K562 (cell line): ENCODE results near the gene LRRC25. TPM values are rescaled to one million over a fixed set of nuclear protein-coding genes. Genes with fewer than 3 reads are reported as not detected.
A peak's percentile ranks its signal among the peaks of the same experiment; 100 is the strongest.

ENCODE experiments used
- ATAC-seq: fragments of 200-7000 bp; cut with Tn5 transposase; 3 replicates; pipeline ENCODE4 v1.9.1; 2020; ENCODE audit warnings: moderate library complexity
- BruUV-seq: library from RNA; stranded (reverse); fragments of 400-500 nt; replicated peaks from 2 replicates; lab custom pipeline; 2021; lab: Mats Ljungman, UMichigan
- CTCF ChIA-PET: fragments of 300-600 bp; formaldehyde crosslinking; extraction: SDS; loops from one replicate; lab custom pipeline; 2021; ENCODE audit warnings: low intra/inter-chr PET ratio; lab: Yijun Ruan, JAX
- POLR2A ChIA-PET: fragments of 300-600, 350-650 bp; sonication (Branson Sonifier 250); formaldehyde crosslinking; extraction: SDS; loops from one replicate; lab custom pipeline; 2021; ENCODE audit warnings: antibody characterized with exemption, inconsistent platforms; lab: Yijun Ruan, JAX
- DNase-seq, 4 experiments: peaks; one replicate each; pipeline versions ENCODE4 v3.0.0 to v3.0.0-alpha.2; 2011 to 2018; ENCODE audit warnings: low spot score in 3 of 4, mixed read lengths in 3 of 4; ENCODE audit errors: extremely low read depth in 1 of 4
- FAIRE-seq: peaks from 2 replicates; lab custom pipeline; 2011; peaks lifted over from hg19 to GRCh38; lab: Jason Lieb, UNC
- H2AFZ ChIP-seq: 2 replicates; pipeline ENCODE4 v1.6.0; 2011; ENCODE audit warnings: low read depth, low read length, control low read depth, inconsistent platforms
- H3K27ac ChIP-seq: fragments of 200-600 bp; 3 replicates; pipeline ENCODE4 v1.8.0; 2011; ENCODE audit warnings: low read depth, mild to moderate bottlenecking, control low read depth, inconsistent platforms, low read length, moderate library complexity, mixed read lengths; ENCODE audit errors: extremely low read depth
- H3K27me3 ChIP-seq, 2 experiments: fragments of 300-600 bp in 1 of 2; 2 replicates in 1 of 2; 3 replicates in 1 of 2; pipeline versions ENCODE4 v1.6.0 to v1.8.0; 2011; ENCODE audit warnings: inconsistent platforms in 2 of 2, low read length in 2 of 2, mild to moderate bottlenecking in 1 of 2, mixed read lengths in 1 of 2, moderate library complexity in 1 of 2; ENCODE audit not compliant: control insufficient read depth in 2 of 2, insufficient read depth in 2 of 2
- H3K36me3 ChIP-seq: fragments of 300-600 bp; 3 replicates; pipeline ENCODE4 v1.8.0; 2011; ENCODE audit warnings: mild to moderate bottlenecking, low read length, inconsistent platforms; ENCODE audit not compliant: control insufficient read depth, insufficient read depth
- H3K4me1 ChIP-seq, 2 experiments: fragments of 200-600 bp in 1 of 2; replicated peaks in 1 of 2; 2 replicates in 1 of 2; 3 replicates in 1 of 2; pipeline versions ENCODE4 v1.5.1 to v1.8.0; 2011; ENCODE audit warnings: inconsistent platforms in 2 of 2, low read length in 2 of 2, mild to moderate bottlenecking in 1 of 2, mixed read lengths in 1 of 2, moderate library complexity in 1 of 2; ENCODE audit not compliant: control insufficient read depth in 2 of 2, insufficient read depth in 2 of 2
- H3K4me2 ChIP-seq: 2 replicates; pipeline ENCODE4 v1.6.1; 2011; ENCODE audit warnings: low read length, control low read depth, inconsistent platforms, mixed read lengths; ENCODE audit not compliant: insufficient read depth
- H3K4me3 ChIP-seq: fragments of 200-600 bp; sonication (generic), shearing (Covaris generic); 2 replicates; pipeline ENCODE4 v1.5.1; 2016; ENCODE audit warnings: control low read depth, inconsistent platforms
- H3K79me2 ChIP-seq: fragments of 200-600 bp; 3 replicates; pipeline ENCODE4 v1.8.0; 2011; ENCODE audit warnings: low read length, inconsistent platforms; ENCODE audit not compliant: control insufficient read depth, insufficient read depth
- H3K9ac ChIP-seq, 2 experiments: 2 replicates each; pipeline versions ENCODE4 v1.6.0 to v1.6.1; 2011; ENCODE audit warnings: low read depth in 2 of 2, low read length in 2 of 2, control low read depth in 1 of 2, inconsistent platforms in 1 of 2, mild to moderate bottlenecking in 1 of 2, mixed read lengths in 1 of 2; ENCODE audit not compliant: insufficient read depth in 1 of 2
- H3K9me1 ChIP-seq: one replicate; pipeline ENCODE4 v1.6.0; 2011; ENCODE audit warnings: inconsistent platforms, mild to moderate bottlenecking, low read length, moderate library complexity; ENCODE audit not compliant: control insufficient read depth, insufficient read depth
- H3K9me3 ChIP-seq: replicated peaks from 2 replicates; pipeline ENCODE4 v1.5.1; 2011; ENCODE audit warnings: low read depth, low read length, inconsistent platforms; ENCODE audit not compliant: control insufficient read depth, insufficient read depth
- H4K20me1 ChIP-seq: replicated peaks from 2 replicates; pipeline ENCODE4 v1.6.1; 2011; ENCODE audit warnings: low read length, inconsistent platforms, mixed read lengths; ENCODE audit not compliant: control insufficient read depth, insufficient read depth
- GTF2E2 ChIP-seq: fragments of 200-800 bp; sonication (Bioruptor generic); IDR thresholded peaks from 2 replicates; pipeline ENCODE4 v1.6.1; 2016; ENCODE audit warnings: missing genetic modification characterization, missing compliant biosample characterization
- ID3 ChIP-seq, 2 experiments: fragments of 250-450 bp in 1 of 2; fragments of 450-650 bp in 1 of 2; sonication (Bioruptor Pico) in 1 of 2; IDR thresholded peaks; 2 replicates each; pipeline versions ENCODE4 v1.6.1 to v1.8.0; 2016 to 2021; ENCODE audit warnings: mild to moderate bottlenecking in 2 of 2, moderate library complexity in 2 of 2, missing compliant biosample characterization in 1 of 2, missing genetic modification characterization in 1 of 2
- IRF1 ChIP-seq: sonication (generic); formaldehyde crosslinking; IDR thresholded peaks from 2 replicates; pipeline ENCODE4 v1.8.0; 2022; ENCODE audit warnings: missing genetic modification reagents, mild to moderate bottlenecking, borderline replicate concordance
- MTA2 ChIP-seq: fragments of 450-650 bp; IDR thresholded peaks from 2 replicates; pipeline ENCODE4 v1.6.1; 2016; ENCODE audit warnings: low read depth
- NBN ChIP-seq: fragments of 450-650 bp; IDR thresholded peaks from 2 replicates; pipeline ENCODE4 v1.6.1; 2016; ENCODE audit warnings: low read depth, mild to moderate bottlenecking
- NEUROD1 ChIP-seq: fragments of 150-350 bp; IDR thresholded peaks from 2 replicates; pipeline ENCODE4 v1.6.1; 2014; ENCODE audit warnings: borderline replicate concordance, low read length, low read depth; ENCODE audit not compliant: partially characterized antibody
- NFIC ChIP-seq: fragments of 450-650 bp; IDR thresholded peaks from 2 replicates; pipeline ENCODE4 v1.6.1; 2017; ENCODE audit warnings: mild to moderate bottlenecking, inconsistent platforms
- OTX1 ChIP-seq: fragments of 450-650 bp; formaldehyde crosslinking; IDR thresholded peaks from 2 replicates; pipeline ENCODE4 v1.4.0; 2022; ENCODE audit warnings: mild to moderate bottlenecking
- POLR2A ChIP-seq: fragments of 450-650 bp; conservative IDR thresholded peaks from 2 replicates; pipeline ENCODE4 v1.6.1; 2016
- POLR2H ChIP-seq: IDR thresholded peaks from 2 replicates; pipeline ENCODE4 v1.6.1; 2016; ENCODE audit warnings: missing genetic modification characterization, low read depth, mild to moderate bottlenecking, control low read depth, missing compliant biosample characterization, moderate library complexity
- PYGO2 ChIP-seq: fragments of 450-650 bp; IDR thresholded peaks from 2 replicates; pipeline ENCODE4 v1.6.1; 2016; ENCODE audit warnings: mild to moderate bottlenecking, missing genetic modification characterization, moderate library complexity, missing compliant biosample characterization
- SREBF1 ChIP-seq: fragments of 150-350 bp; IDR thresholded peaks from 2 replicates; pipeline ENCODE4 v1.6.1; 2014; ENCODE audit warnings: antibody characterized with exemption, low read depth, low read length, borderline replicate concordance
- TEAD1 ChIP-seq, 2 experiments: fragments of 450-650 bp in 1 of 2; sonication (generic) in 1 of 2; formaldehyde crosslinking; IDR thresholded peaks; 2 replicates each; pipeline versions ENCODE4 v1.4.0 to v1.8.0; 2020 to 2022; ENCODE audit warnings: mild to moderate bottlenecking in 2 of 2, missing genetic modification reagents in 1 of 2
- TRIM28 ChIP-seq: fragments of 450-650 bp; IDR thresholded peaks from 2 replicates; pipeline ENCODE4 v1.6.1; 2017
- ZKSCAN8 ChIP-seq: fragments of 200-800 bp; sonication (Bioruptor generic); IDR thresholded peaks from 2 replicates; pipeline ENCODE4 v1.6.1; 2016; ENCODE audit warnings: missing genetic modification characterization, missing compliant biosample characterization
- ZNF280B ChIP-seq: fragments of 250-450 bp; sonication (Bioruptor Pico); IDR thresholded peaks from 2 replicates; pipeline ENCODE4 v1.5.1; 2021; ENCODE audit warnings: mild to moderate bottlenecking
- ZNF668 ChIP-seq: fragments of 250-450 bp; sonication (Bioruptor Pico); IDR thresholded peaks from 2 replicates; pipeline ENCODE4 v1.8.0; 2022; ENCODE audit warnings: mild to moderate bottlenecking, inconsistent platforms
- ZNF764 ChIP-seq: fragments of 250-450 bp; sonication (Bioruptor Pico); IDR thresholded peaks from 2 replicates; pipeline ENCODE4 v1.4.0; 2020; ENCODE audit warnings: low read depth, mild to moderate bottlenecking, moderate library complexity
- WGBS: fragments of 100-300 bp; shearing (Covaris generic); methylation state at CpG from one replicate; pipeline ENCODE4 v1.1.6; 2016; ENCODE audit warnings: low coverage, mixed read lengths; ENCODE audit not compliant: insufficient coverage; ENCODE audit errors: missing lambda C conversion rate; 5-methylcytosine and 5-hydroxymethylcytosine counted together
- in situ Hi-C: fragments of 300-500 bp; cut with MboI; formaldehyde crosslinking; loops from 4 replicates; pipeline ENCODE4 v1.15.0; 2018; ENCODE audit warnings: inconsistent platforms, mixed read lengths
- intact Hi-C: fragments of 100-400 bp; cut with micrococcal nuclease; formaldehyde crosslinking; loops from 2 replicates; pipeline ENCODE4 v1.14.2; 2022
- polyA plus RNA-seq, 8 experiments: library from polyadenylated mRNA; depleted of rRNA in 4 of 8; stranded (reverse) in 5 of 8; unstranded in 3 of 8; fragments of >200 nt; fragmentation: Nextera tagmentation in 2 of 8; fragmentation: Illumina TruSeq in 1 of 8; extraction: Ambion mirVana in 2 of 8; extraction: Trizol in 1 of 8; gene quantifications; 2 replicates each; pipeline versions ENCODE4 v1.2.1 to v1.2.3, GENCODE V29; 2011 to 2014; ENCODE audit warnings: inconsistent platforms in 1 of 8, missing spikeins in 1 of 8
- total RNA-seq, 7 experiments: library from RNA; depleted of rRNA in 6 of 7; stranded (reverse); fragments of >200 nt in 6 of 7; fragmentation: Illumina TruSeq in 2 of 7; extraction: Trizol in 2 of 7; gene quantifications; 2 replicates each; pipeline versions ENCODE4 v1.2.1 to v1.2.3, GENCODE V29; 2011 to 2021; ENCODE audit warnings: low replicate concordance in 1 of 7

Gene LRRC25
- total and polyA plus RNA-seq, 9 of the 15 experiments (the other 6 are each of a cell fraction or from before 2014, with no cell fraction given), result 0.07 to 0.36 (median 0.10) TPM; not detected in 3

GRCh38 chr19:18435178-18435841 is 37.9 kb upstream of the LRRC25 start (continued):
- no peak for TF ChIP-seq TEAD1 (CRISPR knock-in tag; IDR thresholded peaks at IDR 0.05)

- ChIA-PET CTCF (no interaction called here), POLR2A (interaction anchor here (0.5 to 1.2 kb wide), 8 partner anchors 9 to 157 kb away, joined by 3 to 4 read pairs (median 3); partner anchors contain the start of gene GDF15)
- ATAC-seq, result no peak
- BruUV-seq, result no TSS peak
- in situ Hi-C loops (no loop called here), intact Hi-C loops (no loop called here)
- H3K27me3 ChIP-seq, result no peaks in the 10 kb centered on the region
- peak overlapping the region; percentile 24 for H3K4me3 ChIP-seq
- peak overlapping the region; percentile 67; the same call in 1 of the 3 replicates for H3K27ac ChIP-seq
- peaks cover 62% of the 10 kb centered on the region for H3K36me3 ChIP-seq
- 70% methylated on average over 17 of the region's 21 CpGs for WGBS
- H3K4me1 ChIP-seq, result peaks cover 47 to 97% of the 10 kb centered on the region in 2 experiments
- FAIRE-seq, result no peak
- no peaks in the 10 kb centered on the region for H3K9me3 ChIP-seq
- DNase-seq, result peak in 2 of 4 experiments; percentile 31 to 72
- peaks cover 70% of the 10 kb centered on the region for H3K79me2 ChIP-seq
- H4K20me1 ChIP-seq, result peaks cover 9% of the 10 kb centered on the region
- H2AFZ ChIP-seq, result no peak overlapping the region
- peak overlapping the region in 1 of 2 experiments; percentile 85; a peak in 2 of 4 replicates for H3K9ac ChIP-seq
- H3K9me1 ChIP-seq, result no peaks in the 10 kb centered on the region
- no peak overlapping the region; the same call in 1 of the 2 replicates for H3K4me2 ChIP-seq
- TF ChIP-seq POLR2A (peak; percentile 70), PYGO2 (tag) (no peak), IRF1 (CRISPR knock-in tag) (no peak), SREBF1 (no peak), MTA2 (no peak), ID3 (CRISPR knock-in tag; IDR thresholded peaks at IDR 0.05) (no peak), ID3 (tag; IDR thresholded peaks at IDR 0.05) (no peak), NFIC (peak; percentile 71), ZNF668 (CRISPR knock-in tag) (no peak), OTX1 (CRISPR knock-in tag) (no peak), GTF2E2 (tag) (no peak), NBN (no peak), ZKSCAN8 (no peak), POLR2H (tag) (no peak), NEUROD1 (no peak), ZNF764 (CRISPR knock-in tag) (no peak), TRIM28 (no peak), ZNF280B (CRISPR knock-in tag) (no peak)
These were observed 37.2 kb upstream of the LRRC25 start for GRCh38 chr19:18434411-18435175.
